Testis (tissue), 2 donors: Measurements from ENCODE around the gene SDCCAG8.

Experiments
- POLR2A ChIP-seq: fragments of 450-650 bp; IDR thresholded peaks from one replicate; pipeline ENCODE4 v1.6.1; 2017; ENCODE audit warnings: antibody characterized with exemption, mild to moderate bottlenecking, moderate library complexity
- TF ChIP-seq, protein P1 (sequence below), 3 experiments: fragments of 450-650 bp in 2 of 3; fragments of 200-600 bp in 1 of 3; sonication (generic) in 1 of 3; IDR thresholded peaks; one replicate each; pipeline ENCODE4 v1.5.1; 2016 to 2019; ENCODE audit warnings: antibody characterized with exemption in 3 of 3, mild to moderate bottlenecking in 2 of 3, moderate library complexity in 1 of 3

DNA sequence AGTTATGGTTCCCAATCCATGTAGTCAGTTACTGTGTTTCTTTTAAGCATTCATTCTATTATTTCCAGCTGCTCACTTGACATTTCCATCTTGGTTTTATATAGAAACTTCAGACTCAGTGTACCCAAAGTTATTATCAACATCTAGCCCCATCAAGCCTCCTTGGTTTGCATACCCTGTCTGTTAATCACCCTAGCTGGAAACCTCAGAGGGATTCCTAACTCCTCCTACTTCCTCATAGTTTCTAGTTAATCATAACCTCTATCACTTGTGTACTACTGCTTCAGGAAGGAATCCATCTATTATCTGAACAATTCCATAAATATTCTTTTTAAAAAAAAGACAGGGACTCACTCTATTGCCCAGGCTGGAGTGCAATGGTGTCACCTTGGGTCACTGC is 293.3 kb downstream of the SDCCAG8 start:
- TF ChIP-seq, protein P1, sequence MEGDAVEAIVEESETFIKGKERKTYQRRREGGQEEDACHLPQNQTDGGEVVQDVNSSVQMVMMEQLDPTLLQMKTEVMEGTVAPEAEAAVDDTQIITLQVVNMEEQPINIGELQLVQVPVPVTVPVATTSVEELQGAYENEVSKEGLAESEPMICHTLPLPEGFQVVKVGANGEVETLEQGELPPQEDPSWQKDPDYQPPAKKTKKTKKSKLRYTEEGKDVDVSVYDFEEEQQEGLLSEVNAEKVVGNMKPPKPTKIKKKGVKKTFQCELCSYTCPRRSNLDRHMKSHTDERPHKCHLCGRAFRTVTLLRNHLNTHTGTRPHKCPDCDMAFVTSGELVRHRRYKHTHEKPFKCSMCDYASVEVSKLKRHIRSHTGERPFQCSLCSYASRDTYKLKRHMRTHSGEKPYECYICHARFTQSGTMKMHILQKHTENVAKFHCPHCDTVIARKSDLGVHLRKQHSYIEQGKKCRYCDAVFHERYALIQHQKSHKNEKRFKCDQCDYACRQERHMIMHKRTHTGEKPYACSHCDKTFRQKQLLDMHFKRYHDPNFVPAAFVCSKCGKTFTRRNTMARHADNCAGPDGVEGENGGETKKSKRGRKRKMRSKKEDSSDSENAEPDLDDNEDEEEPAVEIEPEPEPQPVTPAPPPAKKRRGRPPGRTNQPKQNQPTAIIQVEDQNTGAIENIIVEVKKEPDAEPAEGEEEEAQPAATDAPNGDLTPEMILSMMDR (IDR thresholded peaks at IDR 0.05): no peak
- no peak for TF ChIP-seq POLR2A
